HepG2 (cell line): Measurements from ENCODE around the gene NLRP6. TPM values are rescaled to one million over a fixed set of nuclear protein-coding genes. Genes with fewer than 3 reads are reported as not detected.
A peak's percentile ranks its signal among the peaks of the same experiment; 100 is the strongest.

Experiments used
- ATAC-seq: fragments of 200-7000 bp; cut with Tn5 transposase; 3 replicates; pipeline ENCODE4 v1.9.1; 2020; ENCODE audit warnings: mild to moderate bottlenecking, moderate library complexity
- BruUV-seq: library from RNA; stranded (reverse); fragments of 400-500 nt; replicated peaks from 2 replicates; lab custom pipeline; 2021; lab: Mats Ljungman, UMichigan
- CTCF ChIA-PET: fragments of 300-600 bp; formaldehyde crosslinking; extraction: SDS; loops from one replicate; lab custom pipeline; 2021; ENCODE audit warnings: low total read pairs, inconsistent platforms, low intra/inter-chr PET ratio; lab: Yijun Ruan, JAX
- POLR2A ChIA-PET: fragments of 350-600 bp; sonication (Branson Sonifier 250); formaldehyde crosslinking; loops from one replicate; lab custom pipeline; 2020; ENCODE audit warnings: antibody characterized with exemption, inconsistent platforms; lab: Yijun Ruan, JAX
- DNase-seq: peaks from one replicate; pipeline ENCODE4 v3.0.0-alpha.2; 2015; ENCODE audit warnings: low spot score
- FAIRE-seq: peaks from 3 replicates; lab custom pipeline; 2011; peaks lifted over from hg19 to GRCh38; lab: Jason Lieb, UNC
- H2AFZ ChIP-seq: one replicate; pipeline ENCODE4 v1.6.1; 2011; ENCODE audit warnings: low read length, inconsistent platforms
- H3K27ac ChIP-seq: fragments of 300-600 bp; 3 replicates; pipeline ENCODE4 v1.8.0; 2011; ENCODE audit warnings: mixed run types, mild to moderate bottlenecking, mixed read lengths, low read length, inconsistent platforms; ENCODE audit not compliant: insufficient read depth; ENCODE audit errors: extremely low read length
- H3K27me3 ChIP-seq, 2 experiments: fragments of 200-600 bp in 1 of 2; 2 replicates in 1 of 2; 3 replicates in 1 of 2; pipeline versions ENCODE4 v1.6.0 to v1.8.0; 2011; ENCODE audit warnings: low read length in 2 of 2, mild to moderate bottlenecking in 2 of 2, moderate library complexity in 2 of 2, inconsistent platforms in 1 of 2; ENCODE audit not compliant: insufficient read depth in 2 of 2, control insufficient read depth in 1 of 2
- H3K36me3 ChIP-seq, 2 experiments: fragments of 200-600 bp in 1 of 2; replicated peaks in 1 of 2; 2 replicates in 1 of 2; 3 replicates in 1 of 2; pipeline versions ENCODE4 v1.5.1 to v1.8.0; 2011; ENCODE audit warnings: low read length in 2 of 2, inconsistent platforms in 1 of 2; ENCODE audit not compliant: insufficient read depth in 2 of 2, control insufficient read depth in 1 of 2
- H3K4me1 ChIP-seq: 2 replicates; pipeline ENCODE4 v1.5.1; 2012; ENCODE audit warnings: low read length, inconsistent platforms; ENCODE audit not compliant: insufficient read depth
- H3K4me2 ChIP-seq: 2 replicates; pipeline ENCODE4 v1.6.0; 2011; ENCODE audit warnings: low read depth, low read length, inconsistent platforms
- H3K4me3 ChIP-seq, 3 experiments: fragments of 200-600 bp in 1 of 3; sonication (generic), shearing (Covaris generic) in 1 of 3; replicated peaks in 1 of 3; 2 replicates each; pipeline ENCODE4 v1.5.1; 2011 to 2016; ENCODE audit warnings: low read length in 3 of 3, inconsistent platforms in 2 of 3, low read depth in 2 of 3, mild to moderate bottlenecking in 2 of 3, control low read depth in 1 of 3, mixed read lengths in 1 of 3; ENCODE audit not compliant: insufficient read depth in 1 of 3
- H3K79me2 ChIP-seq: one replicate; pipeline ENCODE4 v1.6.1; 2011; ENCODE audit warnings: low read length, inconsistent platforms; ENCODE audit not compliant: insufficient read depth
- H3K9ac ChIP-seq: 2 replicates; pipeline ENCODE4 v1.6.0; 2011; ENCODE audit warnings: mild to moderate bottlenecking, low read depth, low read length, inconsistent platforms; ENCODE audit not compliant: insufficient read depth
- H3K9me3 ChIP-seq: 2 replicates; pipeline ENCODE4 v1.5.1; 2012; ENCODE audit warnings: mild to moderate bottlenecking, low read length
- H4K20me1 ChIP-seq: 2 replicates; pipeline ENCODE4 v1.6.0; 2011; ENCODE audit warnings: inconsistent platforms, mild to moderate bottlenecking, low read length, moderate library complexity; ENCODE audit not compliant: insufficient read depth
- AKAP8 ChIP-seq: sonication (generic); formaldehyde crosslinking; IDR thresholded peaks from 2 replicates; pipeline ENCODE4 v1.5.1; 2020; ENCODE audit warnings: mild to moderate bottlenecking, missing genetic modification reagents
- ATF7-NPFF ChIP-seq: sonication (generic); formaldehyde crosslinking; IDR thresholded peaks from 2 replicates; pipeline ENCODE4 v1.8.1; 2023; ENCODE audit warnings: mild to moderate bottlenecking, low read depth, missing genetic modification reagents, moderate library complexity
- GMEB1 ChIP-seq: sonication (generic); formaldehyde crosslinking; IDR thresholded peaks from 2 replicates; pipeline ENCODE4 v1.5.1; 2020; ENCODE audit warnings: missing genetic modification reagents, mild to moderate bottlenecking, borderline replicate concordance
- IRF2 ChIP-seq: IDR thresholded peaks from 2 replicates; pipeline ENCODE4 v1.6.1; 2018; ENCODE audit warnings: missing genetic modification reagents, missing compliant biosample characterization
- MED8 ChIP-seq: sonication (generic); formaldehyde crosslinking; IDR thresholded peaks from 2 replicates; pipeline ENCODE4 v1.8.1; 2023; ENCODE audit warnings: mild to moderate bottlenecking, missing genetic modification reagents; ENCODE audit not compliant: insufficient replicate concordance
- NFIC ChIP-seq: IDR thresholded peaks from 2 replicates; pipeline ENCODE4 v1.6.1; 2012; ENCODE audit warnings: mild to moderate bottlenecking, low read length, inconsistent platforms
- TARDBP ChIP-seq: sonication (generic); formaldehyde crosslinking; IDR thresholded peaks from 2 replicates; pipeline ENCODE4 v1.8.0; 2022; ENCODE audit warnings: mild to moderate bottlenecking, missing genetic modification reagents
- ZNF432 ChIP-seq: sonication (generic); formaldehyde crosslinking; IDR thresholded peaks from 2 replicates; pipeline ENCODE4 v1.5.0; 2020; ENCODE audit warnings: missing genetic modification reagents, mild to moderate bottlenecking, borderline replicate concordance
- ZNF460 ChIP-seq: sonication (generic); formaldehyde crosslinking; IDR thresholded peaks from 2 replicates; pipeline ENCODE4 v1.5.1; 2020; ENCODE audit warnings: missing genetic modification reagents, mild to moderate bottlenecking, borderline replicate concordance
- WGBS: methylation state at CpG from one replicate; pipeline ENCODE4 v1.1.6; 2017; ENCODE audit warnings: low lambda C conversion rate; 5-methylcytosine and 5-hydroxymethylcytosine counted together
- in situ Hi-C: cut with HindIII; loops from 2 replicates; pipeline ENCODE4 v1.10.0; 2017; ENCODE audit warnings: low pct_unique_long_range_greater_than_20kb; ENCODE audit not compliant: extremely low pct_ligation_motif_present
- intact Hi-C: fragments of 100-400 bp; cut with micrococcal nuclease; formaldehyde crosslinking; loops from one replicate; pipeline ENCODE4 v1.10.0; 2022; ENCODE audit not compliant: unreplicated experiment
- polyA plus RNA-seq, 8 experiments: library from polyadenylated mRNA; depleted of rRNA in 3 of 8; stranded (reverse) in 7 of 8; unstranded in 1 of 8; fragments of >200 nt; fragmentation: Illumina TruSeq in 4 of 8; extraction: Trizol in 4 of 8; gene quantifications; 2 replicates each; pipeline versions ENCODE4 v1.2.1 to v1.2.3, GENCODE V29; 2011 to 2016; ENCODE audit warnings: low read depth in 4 of 8, missing spikeins in 1 of 8, mixed read lengths in 1 of 8; ENCODE audit not compliant: insufficient read depth in 1 of 8
- total RNA-seq, 5 experiments: library from RNA; depleted of rRNA; stranded (reverse); fragments of >200 nt; fragmentation: Illumina TruSeq; extraction: Trizol; gene quantifications; 2 replicates each; pipeline ENCODE4 v1.2.3, GENCODE V29; 2016; ENCODE audit warnings: low read depth in 1 of 5
- TF ChIP-seq, protein P1 (sequence below): sonication (generic); formaldehyde crosslinking; IDR thresholded peaks from 2 replicates; pipeline ENCODE4 v1.5.0; 2020; ENCODE audit warnings: missing genetic modification reagents
- TF ChIP-seq, protein P2 (sequence below): sonication (generic); formaldehyde crosslinking; IDR thresholded peaks from 2 replicates; pipeline ENCODE4 v1.8.0; 2022; ENCODE audit warnings: mild to moderate bottlenecking, missing genetic modification reagents; ENCODE audit not compliant: insufficient replicate concordance

The NLRP6 gene
- total and polyA plus RNA-seq, 2 of the 13 experiments (the other 11 are each of a cell fraction or from before 2014, with no cell fraction given) = not detected

DNA sequence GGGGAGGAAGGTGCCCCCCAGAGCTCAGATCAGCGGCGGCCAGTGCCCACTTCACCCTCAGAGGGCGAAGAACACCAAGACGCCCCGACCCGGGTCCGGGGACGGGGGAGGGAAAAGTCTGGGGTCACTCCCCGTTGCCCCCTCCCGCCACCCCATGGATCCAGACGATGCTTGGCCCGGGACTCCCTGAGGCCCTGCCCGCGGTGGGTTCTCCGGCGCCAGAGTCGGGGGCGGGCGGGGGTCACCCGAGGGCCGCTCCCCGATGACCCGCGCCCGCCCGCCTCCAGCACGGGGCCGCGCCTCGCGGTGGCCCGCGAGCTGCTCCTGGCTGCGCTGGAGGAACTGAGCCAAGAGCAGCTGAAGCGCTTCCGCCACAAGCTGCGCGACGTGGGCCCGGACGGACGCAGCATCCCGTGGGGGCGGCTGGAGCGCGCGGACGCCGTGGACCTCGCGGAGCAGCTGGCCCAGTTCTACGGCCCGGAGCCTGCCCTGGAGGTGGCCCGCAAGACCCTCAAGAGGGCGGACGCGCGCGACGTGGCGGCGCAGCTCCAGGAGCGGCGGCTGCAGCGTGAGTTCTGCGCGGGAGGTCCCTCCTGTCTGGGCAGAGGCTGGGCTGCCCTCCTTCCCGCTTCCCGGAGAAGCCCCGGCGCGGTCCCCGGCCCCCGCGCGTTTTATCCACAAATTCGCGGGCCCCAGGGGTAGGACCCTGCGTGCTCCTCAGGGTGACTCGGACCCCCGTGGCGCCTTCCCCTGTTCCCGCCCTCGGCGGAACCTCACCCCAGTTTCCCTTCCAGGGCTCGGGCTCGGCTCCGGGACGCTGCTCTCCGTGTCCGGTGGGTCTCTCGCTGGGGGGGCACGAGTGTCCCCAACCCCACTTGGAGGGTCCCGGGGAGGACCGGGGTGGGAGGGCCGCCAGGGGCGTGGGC lies 1.1 kb downstream of the NLRP6 start:
- Histone ChIP-seq H2AFZ (no peak overlapping the region), H3K36me3 (no peaks in the 10 kb centered on the region), H4K20me1 (no peaks in the 10 kb centered on the region), H3K4me1 (peaks cover 7% of the 10 kb centered on the region), H3K79me2 (no peaks in the 10 kb centered on the region), H3K4me3 (no peak overlapping the region), H3K27ac (no peak overlapping the region), H3K27me3 (peaks cover 7 to 60% of the 10 kb centered on the region in 2 experiments), H3K4me2 (peak overlapping the region; percentile 55; the same call in 1 of the 2 replicates), H3K9me3 (no peaks in the 10 kb centered on the region), H3K9ac (no peak overlapping the region)
- intact Hi-C loops = no loop called here
- no TSS peak for BruUV-seq
- in situ Hi-C loops = no loop called here
- CTCF ChIA-PET = no interaction called here
- POLR2A ChIA-PET = no interaction called here
- 90% methylated on average over 76 of the region's 97 CpGs for WGBS
- TF ChIP-seq TARDBP (CRISPR knock-in tag) (no peak), MED8 (CRISPR knock-in tag) (no peak), ZNF432 (CRISPR knock-in tag) (no peak), ATF7-NPFF (no peak), GMEB1 (CRISPR knock-in tag) (no peak), ZNF460 (CRISPR knock-in tag) (no peak), NFIC (no peak), AKAP8 (CRISPR knock-in tag) (no peak), IRF2 (no peak)
- TF ChIP-seq, protein P1, sequence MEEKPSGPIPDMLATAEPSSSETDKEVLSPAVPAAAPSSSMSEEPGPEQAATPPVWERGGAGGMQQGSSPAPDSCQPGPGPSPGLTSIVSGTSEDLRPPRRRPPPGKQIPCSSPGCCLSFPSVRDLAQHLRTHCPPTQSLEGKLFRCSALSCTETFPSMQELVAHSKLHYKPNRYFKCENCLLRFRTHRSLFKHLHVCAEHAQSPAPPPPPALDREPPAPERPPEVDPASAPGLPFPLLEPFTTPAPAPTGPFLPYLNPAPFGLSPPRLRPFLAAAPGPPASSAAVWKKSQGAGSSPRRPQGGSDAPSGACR = no peak
- TF ChIP-seq, protein P2, sequence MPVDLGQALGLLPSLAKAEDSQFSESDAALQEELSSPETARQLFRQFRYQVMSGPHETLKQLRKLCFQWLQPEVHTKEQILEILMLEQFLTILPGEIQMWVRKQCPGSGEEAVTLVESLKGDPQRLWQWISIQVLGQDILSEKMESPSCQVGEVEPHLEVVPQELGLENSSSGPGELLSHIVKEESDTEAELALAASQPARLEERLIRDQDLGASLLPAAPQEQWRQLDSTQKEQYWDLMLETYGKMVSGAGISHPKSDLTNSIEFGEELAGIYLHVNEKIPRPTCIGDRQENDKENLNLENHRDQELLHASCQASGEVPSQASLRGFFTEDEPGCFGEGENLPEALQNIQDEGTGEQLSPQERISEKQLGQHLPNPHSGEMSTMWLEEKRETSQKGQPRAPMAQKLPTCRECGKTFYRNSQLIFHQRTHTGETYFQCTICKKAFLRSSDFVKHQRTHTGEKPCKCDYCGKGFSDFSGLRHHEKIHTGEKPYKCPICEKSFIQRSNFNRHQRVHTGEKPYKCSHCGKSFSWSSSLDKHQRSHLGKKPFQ (CRISPR knock-in tag) = no peak
- no peak for DNase-seq
- no peak for ATAC-seq
- no peak for FAIRE-seq
